GM18499 (cell line): ENCODE results near the gene DDX41.

ENCODE experiments used
- ATAC-seq: cut with Tn5 transposase; IDR thresholded peaks from one replicate; pipeline ENCODE4 v1.9.1; 2021; ENCODE audit warnings: moderate number of reproducible peaks; ENCODE audit not compliant: insufficient read depth, unreplicated experiment

Gene DDX41

DNA sequence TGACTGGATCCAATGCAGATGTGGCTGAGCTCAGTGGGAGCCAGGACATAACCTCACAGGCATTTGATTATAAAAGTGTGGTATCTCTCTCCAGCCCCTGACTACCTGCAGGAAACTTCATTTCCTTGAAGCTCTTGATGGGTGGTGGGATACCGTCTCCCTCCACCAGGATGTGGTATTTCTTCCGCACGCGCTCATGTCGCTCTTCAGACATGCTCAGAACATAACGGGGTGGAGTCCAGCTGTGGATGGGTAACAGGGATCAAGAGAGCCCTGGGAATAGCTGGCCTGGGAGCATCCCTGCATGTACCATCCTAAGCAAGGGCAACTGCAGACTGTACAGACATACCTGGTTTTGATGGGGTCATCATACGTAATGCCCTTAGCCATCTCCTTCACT is 1.2 kb downstream of the DDX41 start:
- ATAC-seq = no peak

DNA sequence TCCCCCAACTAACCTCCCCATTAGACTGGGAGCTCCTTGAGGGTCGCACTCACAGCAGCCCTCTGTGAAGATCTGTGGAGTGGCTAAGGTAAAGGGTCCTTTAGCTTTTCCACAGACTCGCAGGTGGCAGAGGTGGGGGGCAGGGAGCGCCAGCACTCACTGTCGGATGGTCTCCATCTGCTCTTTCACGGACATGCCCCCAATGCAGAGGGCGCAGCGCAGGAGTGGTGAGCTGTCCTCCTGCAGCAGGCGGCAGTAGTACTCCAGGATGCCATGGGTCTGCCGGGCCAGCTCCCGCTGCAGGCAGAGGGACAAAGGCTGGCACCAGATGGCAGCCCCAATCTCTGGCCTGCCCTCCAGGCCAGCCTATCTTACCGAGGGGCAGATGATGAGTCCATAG is 2.2 kb downstream of the DDX41 start:
- no peak for ATAC-seq

DNA sequence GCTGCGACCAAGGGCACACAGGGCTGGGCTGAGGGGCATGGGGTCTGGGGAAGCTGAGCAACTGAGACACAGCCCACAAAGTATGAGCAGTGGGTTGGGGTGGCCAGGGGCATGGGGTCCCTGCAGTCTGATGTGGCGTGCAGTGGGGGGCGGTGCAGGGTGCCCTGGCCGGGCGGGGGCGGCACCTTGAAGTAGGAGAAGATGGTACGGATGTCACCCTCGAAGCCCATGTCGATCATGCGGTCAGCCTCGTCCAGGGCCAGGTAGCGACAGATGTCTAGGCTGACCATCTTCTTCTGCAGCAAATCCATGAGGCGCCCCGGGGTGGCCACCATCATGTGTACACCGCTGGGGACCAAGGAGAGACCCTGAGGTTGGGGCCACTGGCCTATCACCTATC is 3.3 kb downstream of the DDX41 start:
- ATAC-seq = no peak

DNA sequence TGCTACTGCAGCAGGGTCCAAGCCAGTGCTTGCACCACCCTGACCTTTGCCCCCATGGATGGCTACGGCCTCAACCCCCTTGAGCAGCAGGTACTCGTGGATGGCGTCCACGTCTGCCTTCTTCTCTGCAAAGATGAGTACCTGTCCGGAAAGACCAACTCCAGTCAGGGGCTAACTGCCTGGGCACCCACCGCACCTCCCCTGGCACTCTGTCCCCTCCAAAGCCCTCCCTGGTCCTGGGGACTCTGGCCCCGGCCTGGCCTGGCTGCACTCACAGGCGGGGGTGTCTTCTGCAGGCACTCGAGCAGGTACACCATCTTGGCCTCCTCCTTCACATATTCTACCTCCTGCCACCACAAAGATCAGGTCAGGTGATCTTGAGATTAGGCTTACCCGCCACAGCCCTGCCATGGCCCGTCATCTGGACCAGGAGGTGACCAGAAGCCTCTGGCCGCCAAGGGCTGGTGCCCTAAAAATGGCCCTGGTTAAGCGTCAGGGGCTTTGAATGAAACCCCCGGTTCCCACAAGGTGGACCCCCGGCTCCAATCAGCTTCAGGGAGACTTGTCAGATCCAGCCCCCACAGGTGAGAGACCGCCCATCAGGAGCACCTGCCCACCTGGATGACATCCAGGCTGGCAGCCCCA is 3.9 kb downstream of the DDX41 start:
- ATAC-seq = no peak

DNA sequence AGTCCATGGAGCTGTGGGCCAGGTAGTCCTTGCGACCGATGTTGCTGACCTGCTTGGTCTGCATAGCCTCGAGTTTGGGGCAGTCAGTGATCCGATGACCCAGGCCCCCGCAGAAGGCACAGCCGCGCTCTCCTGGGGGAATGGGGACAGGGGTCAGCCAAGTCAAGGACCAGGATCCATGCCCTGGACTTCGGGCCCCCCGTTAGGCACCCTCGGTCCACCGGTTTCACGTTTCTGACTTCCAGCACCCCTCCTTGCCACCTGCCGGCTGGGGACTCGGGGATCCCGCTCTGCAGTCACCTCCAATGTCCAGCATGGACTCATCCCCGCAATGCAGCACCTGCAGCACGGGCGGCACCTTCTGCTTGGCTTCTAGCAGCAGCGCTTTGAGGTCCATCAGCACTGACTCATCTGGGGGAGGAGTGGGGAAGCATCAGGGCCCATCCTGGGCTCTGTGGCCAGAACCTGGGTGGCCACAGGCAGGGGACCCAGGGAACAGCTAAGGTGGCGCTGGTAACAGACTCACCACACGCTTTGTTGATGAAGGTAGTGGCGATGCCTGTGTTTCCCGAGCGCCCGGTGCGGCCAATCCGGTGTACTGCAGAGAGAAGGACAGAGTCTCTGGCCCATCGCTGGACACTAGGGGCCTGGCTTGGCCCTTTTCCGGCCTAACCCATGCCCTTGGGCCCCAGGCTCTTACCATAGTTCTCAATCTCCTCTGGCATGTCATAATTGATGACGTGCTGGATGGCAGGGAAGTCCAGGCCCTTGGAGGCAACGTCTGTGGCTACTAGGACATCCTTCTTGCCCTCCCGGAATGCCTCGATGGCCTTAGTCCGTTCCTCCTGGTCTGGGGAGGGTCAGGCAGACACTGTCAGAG is 4.7 kb downstream of the DDX41 start:
- ATAC-seq = no peak

DNA sequence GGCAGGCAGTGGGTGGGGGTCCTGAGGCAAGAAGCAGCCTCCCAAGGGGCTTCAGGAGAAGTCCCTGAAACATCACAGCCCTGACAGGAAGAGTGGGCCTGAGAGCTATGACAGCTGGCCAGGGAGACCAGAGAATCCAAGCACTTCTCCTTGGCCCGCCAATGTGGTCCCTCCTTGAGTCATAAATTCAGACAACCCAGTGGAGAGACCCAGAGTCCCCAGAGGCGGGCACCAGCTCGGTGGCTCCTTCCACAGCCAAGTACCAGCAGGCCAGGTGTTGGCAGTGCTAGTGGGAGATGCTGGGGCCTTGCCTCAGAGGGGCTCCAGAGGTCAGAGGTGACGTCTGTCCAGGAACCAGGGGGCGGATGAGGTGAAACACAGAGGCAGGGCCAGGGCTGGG is 5.6 kb downstream of the DDX41 start:
- ATAC-seq = no peak

DNA sequence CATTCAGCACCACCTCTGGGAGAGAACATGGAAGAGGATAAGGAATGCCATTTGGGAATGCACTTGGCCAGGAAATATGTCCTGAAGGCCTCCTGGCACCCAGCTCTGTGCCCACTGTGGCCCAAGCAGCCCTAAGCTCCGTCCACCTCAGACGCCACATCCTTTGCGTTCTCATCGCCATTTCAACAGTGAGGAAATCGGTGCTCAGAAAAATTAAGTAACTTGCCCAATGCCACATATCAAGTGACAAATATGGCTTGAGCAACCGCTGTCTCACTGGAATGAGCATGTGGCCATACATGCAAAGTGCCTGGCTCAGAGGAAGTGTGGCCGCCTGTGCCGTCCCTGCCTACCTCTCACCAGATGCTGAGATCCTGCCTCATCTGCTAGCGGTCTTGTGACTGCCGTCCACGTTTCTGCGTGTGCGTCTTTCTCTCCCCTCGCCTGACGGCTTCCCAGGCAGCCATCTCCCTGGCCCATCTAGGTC is 6.2 kb downstream of the DDX41 start:
- no peak for ATAC-seq

DNA sequence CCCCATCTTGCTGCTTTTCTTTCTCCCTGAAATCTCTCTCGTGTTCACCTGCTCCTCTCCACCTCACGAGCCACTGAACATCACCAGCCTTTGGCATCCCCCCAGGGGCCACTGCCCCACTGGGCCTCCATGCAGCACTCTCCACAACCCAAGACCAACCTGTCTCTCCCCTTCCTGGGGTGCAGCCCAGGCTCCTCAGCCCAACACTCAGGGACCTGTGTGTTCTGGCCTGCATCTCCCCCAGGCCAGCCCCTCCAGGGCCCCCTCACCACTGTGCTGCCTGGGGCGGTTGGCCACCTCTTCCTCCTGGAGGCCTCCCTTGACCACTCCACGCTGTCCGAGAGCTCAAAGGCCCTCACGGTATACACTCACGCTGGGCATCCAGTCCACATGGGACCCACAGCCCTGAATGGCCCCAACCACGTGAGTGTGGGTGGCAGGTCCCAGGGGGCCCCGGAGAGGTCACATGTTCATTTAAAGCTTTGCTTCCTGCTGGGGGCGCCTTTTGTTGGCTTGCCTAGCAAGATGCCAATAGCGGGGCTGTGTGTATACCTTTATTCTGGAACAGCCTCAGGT is 6.7 kb downstream of the DDX41 start:
- no peak for ATAC-seq

DNA sequence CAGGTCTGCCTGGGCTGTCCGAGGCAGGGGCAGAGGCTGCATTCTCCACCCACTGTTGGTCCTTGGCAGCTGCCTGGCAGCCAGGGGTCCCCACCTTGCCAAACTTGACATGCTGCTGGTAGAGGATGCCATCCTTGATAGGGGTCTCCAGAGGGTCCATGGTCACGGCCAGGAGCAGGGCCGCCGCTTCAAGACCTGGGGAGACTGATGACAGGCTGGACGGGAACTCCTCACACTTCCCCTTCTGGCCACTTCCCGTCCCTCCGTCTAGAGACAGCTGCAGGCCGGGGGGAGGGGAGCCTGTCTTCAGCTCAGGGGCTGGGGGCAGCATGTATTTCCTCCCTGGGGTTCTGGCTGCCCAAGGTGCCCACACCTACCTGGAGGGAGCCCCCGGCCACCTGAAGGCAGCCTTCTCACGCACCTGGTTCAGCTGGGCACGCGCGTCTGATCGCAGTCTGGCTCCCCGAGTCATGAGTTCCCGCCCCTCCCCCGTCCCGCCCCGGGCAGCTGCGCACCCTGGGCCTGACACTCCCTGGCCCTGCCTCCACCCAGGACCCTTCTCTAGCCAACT is 7.3 kb downstream of the DDX41 start, which contains the start of gene DOK3:
TSS of gene DOK3 (minus strand) at position 446 of the 571 bp plus-strand sequence. CDS start at position 160, 286 bp downstream.
- ATAC-seq = no peak

DNA sequence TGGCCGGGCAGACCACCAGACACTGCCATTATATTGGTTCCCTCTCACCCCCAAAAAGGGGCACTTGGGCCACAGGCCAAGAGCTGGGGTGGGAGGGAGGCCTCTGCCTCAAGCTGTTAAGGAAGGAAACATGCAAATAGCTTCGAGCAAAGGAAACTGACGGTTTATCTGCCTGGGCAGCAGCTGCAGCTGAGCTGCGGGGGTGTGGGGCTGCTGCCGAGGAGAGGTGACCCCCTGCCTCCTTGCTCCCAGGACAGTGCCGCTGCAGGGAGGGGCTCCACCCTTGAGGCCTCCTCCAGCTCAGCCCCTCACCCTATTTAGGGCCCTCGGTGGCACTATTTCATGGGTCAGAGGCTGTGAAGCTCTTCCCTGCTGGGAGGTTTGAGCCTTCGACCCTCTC is 7.9 kb downstream of the DDX41 start:
- no peak for ATAC-seq

DNA sequence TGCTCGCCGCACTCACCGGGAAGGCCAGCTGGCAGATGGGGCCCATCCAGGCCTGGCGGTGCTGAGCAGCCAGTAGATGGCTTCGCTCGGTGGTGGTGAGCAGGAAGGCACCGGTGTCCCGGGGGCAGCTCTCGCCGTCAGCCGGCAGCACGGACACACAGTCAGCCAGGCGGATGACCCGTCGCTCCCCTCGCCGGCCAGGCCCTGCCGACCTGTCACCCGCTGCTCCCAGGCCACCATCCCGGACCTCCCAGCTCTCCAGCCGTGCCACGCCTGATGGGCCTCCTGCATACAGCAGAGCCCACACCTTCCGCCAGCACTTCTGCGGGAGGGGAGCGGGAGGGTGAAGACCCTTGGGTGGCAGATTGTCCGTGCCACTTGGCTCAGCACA is 8.5 kb downstream of the DDX41 start:
- ATAC-seq = no peak

DNA sequence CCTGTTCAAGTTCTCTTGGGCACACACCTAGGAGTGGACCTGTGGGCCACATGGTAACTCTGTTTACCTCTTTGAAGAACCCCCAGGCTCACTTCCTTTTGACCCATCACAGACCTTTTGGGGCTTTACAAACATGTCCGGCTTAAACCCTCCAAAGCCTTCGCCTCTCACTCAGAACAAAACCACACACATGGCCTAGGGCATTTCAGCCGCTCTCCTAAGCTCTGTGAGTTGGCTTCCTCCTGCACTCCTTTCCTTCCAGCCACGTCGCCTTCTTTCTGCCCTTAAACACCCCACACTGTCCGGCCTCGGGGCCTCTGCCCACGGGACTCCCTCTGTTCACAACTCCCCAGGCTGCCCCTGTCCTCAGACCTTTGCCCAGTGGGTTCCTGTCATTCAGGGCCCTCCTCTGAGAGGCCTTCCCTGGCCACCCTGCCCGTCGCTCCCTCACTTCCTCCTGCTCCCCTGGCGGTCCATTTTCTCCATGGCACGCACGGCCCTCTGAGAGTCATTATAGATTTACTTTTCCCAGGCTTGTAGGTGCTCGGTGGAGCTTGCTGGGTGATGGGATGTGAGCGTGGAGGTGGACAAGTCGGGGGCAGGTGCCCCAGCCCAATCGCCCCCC is 9.1 kb downstream of the DDX41 start:
- ATAC-seq = no peak

DNA sequence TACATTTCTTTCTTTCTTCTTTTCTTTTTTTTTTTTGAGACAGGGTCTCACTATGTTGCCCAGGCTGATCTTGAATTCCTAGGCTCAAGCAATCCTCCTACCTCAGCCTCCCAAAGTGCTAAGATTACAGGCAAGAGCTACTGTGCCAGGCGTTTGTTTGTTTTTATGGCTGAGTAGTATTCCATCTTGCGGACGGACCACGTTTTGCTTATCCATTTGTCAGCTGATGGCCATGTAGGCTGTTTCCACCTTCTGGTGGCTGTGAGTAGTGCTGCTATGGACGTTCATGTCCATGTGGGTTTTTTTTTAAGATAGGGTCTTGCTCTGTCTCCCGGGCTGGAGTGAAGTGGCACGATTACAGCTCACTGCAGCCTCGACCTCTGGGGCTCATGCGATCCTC is 9.6 kb downstream of the DDX41 start:
- no peak for ATAC-seq

DNA sequence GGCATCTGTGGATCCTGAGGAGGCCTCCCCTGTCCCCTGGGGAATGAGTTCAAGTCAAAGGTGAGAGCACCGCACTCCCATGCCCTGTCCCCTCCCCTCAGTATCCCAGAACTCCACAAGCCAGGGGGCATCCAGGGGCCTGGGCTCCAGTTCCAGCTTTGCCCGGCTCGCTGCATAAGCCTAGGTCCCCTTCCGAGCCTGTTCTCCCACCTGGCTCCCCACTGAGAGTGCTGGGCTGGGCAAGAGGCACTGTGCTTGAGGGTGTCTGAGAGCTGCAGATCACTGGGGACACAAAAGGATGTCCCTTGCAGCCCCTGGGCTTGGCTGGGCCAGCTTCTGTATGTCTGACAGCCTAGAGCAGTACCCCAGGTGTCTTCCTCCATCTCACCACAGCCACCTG is 11.7 kb downstream of the DDX41 start:
- no peak for ATAC-seq

DNA sequence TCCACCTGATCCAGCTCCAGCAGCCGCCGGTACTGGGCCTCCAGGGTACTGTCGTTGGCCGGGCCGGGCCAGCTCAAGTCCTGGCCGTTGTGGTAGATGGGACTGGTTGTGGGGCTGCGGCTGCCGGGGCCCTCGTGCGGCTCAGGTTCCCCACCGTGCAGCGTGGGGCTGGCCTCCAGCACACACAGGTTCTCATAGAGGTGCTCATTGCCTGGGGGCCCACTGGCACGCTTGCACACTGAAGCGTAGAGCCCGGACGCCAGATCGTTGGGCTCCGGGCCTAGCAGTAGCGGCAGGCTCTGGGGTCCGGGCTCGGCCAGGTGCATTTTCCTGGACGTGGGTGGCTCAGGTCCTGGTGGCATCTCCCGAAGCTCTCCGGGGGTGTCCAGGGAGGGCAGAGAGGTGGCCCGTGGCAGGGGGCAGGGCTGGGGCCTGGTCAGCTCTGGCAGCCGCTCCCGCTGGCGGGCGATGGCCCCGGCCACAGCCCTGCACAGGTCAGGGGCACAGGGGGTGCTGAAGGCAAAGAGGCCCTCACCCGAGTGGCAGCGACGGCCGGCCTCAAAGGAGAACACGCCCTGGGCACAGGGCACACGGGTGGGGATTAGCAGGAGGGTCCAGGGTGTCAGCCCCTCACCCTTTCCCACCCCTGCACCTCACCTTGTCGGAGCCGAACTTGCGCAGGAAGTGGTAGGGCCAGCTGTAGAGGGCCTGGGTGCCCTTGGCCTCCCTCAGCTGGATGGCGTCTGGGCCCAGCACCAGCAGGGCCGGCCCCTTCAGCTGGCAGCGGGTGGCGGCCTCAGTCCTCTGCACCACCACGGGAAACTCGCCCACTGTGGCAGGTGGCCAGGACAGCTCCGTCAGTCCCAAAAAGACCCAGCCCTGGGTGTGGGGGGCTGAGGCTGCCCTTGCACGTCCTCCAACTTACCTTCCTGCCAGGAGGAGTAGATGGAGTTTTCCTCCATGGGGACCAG is 12.4 kb downstream of the DDX41 start:
- no peak for ATAC-seq

DNA sequence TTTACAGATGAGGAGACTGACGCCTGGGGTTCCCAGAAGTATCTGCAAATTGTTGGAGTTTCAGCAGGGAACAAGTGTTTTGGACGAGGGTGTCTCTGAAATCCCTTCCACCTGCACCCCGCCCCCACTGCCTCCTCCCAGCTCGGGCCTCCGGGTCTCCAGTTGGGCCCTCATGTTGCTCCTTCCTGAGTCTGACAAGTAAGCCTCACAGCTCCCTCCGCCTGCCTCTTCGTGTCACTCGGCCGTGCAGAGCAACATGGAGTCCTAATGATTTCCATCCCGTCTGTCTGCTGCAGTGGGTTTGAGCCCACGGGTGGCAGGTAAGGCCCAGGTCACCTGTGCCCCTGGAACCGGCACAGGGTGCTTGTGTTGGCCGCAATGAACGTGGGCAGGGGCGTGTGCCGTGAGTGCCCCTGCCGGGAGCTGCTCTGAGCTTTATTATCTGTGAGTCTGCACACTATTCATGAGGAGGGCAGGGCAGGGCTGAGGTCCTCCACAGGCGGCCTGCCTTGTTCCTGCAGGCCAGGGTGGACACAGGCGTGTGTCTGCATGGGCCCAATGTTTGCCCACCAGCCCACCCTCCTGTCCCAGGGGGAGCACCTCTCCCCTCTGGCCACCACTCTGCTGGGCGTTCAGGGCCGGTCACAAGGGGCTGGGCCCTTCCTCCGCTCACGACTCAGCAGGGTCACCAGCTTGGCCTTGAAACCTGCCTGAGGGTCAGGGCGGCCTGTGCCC is 13.2 kb downstream of the DDX41 start:
- no peak for ATAC-seq

DNA sequence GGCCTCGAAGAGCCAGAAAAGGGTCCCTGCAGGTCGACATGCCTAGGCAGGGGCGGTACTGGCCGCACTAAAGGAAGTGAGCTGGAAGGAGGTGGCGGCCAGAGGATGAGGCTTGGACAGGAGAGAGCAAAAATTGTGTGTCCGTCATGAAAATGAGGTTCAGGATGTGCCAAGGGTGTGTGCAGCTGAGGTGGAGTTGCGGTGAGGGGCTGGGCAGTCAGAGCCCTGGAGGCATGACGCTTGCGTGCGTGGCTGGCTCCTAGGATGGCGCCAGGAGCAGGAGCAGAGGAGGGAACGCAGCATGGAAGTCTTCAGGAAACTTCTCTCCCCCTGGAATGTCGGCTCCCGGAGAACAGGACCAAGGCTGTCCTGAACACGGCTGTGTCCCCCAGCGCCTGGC is 13.9 kb downstream of the DDX41 start:
- no peak for ATAC-seq

DNA sequence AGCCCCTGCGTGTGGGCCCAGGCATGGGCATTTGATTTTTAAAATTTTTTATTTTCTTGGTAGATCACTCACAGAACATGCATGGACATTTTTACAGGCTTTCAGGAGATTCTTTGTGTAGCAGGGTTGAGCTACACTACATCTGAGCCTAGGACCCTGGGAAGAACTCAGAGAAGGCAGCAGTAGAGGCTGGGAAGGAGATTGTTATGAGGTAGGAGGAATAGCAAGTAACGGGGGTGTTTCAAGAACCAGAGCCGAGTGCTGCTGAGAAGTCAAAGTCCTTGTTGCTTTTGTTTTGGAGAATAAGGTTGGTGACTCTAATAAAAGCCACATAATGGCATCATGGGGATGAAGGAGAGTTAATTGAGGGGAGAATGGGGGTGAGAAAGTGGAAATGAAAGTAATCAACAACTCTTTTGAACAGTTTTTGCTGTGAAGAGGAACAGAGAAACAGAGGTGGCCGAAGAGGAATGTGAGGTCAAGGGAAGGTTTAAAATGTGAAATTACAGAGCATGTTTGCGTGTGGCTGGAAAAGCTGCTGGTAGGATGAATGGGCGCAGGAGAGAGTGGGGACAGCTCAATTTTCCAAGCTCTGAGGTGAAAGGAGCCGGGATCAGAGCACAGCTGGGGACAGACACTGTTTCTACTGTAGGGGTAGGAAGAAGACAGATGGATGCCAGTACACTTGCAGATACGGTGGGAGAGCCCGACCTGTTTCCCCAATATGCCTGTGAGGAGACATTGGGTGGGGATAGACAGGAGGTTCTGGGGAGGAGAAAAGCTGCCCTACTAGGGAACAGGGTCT is 14.7 kb downstream of the DDX41 start:
- no peak for ATAC-seq
